GM19463 (cell line): ENCODE data around the gene VWA5A.

ENCODE experiments used
- ATAC-seq: cut with Tn5 transposase; IDR thresholded peaks from one replicate; pipeline ENCODE4 v1.9.1; 2021; ENCODE audit warnings: mild to moderate bottlenecking, moderate library complexity; ENCODE audit not compliant: unreplicated experiment

VWA5A gene

GRCh38 chr11:124114942-124115781, at the start of gene VWA5A:
Gene VWA5A, plus strand, starts transcription at chr11:124115450. Its CDS starts 2,062 bp downstream, at chr11:124117512.
- ATAC-seq: peak; percentile 100

- no peak for ATAC-seq
Measured at GRCh38 chr11:124068601-124069110, 46.6 kb upstream of the VWA5A start.

GRCh38 chr11:124069429-124070401, 45.5 kb upstream of the VWA5A start:
- ATAC-seq: peak; percentile 77

GRCh38 chr11:124070915-124071622, 44.2 kb upstream of the VWA5A start:
- ATAC-seq: peak; percentile 71

- ATAC-seq: no peak
Measured at GRCh38 chr11:124071623-124071948, 43.7 kb upstream of the VWA5A start.

- ATAC-seq: no peak
Measured at GRCh38 chr11:124072147-124072546, 43.1 kb upstream of the VWA5A start.

- ATAC-seq: no peak
Measured at GRCh38 chr11:124074554-124074953, 40.7 kb upstream of the VWA5A start.

- ATAC-seq: no peak
Measured at GRCh38 chr11:124075492-124075840, 39.8 kb upstream of the VWA5A start.

- ATAC-seq: peak; percentile 60
Measured at GRCh38 chr11:124075841-124076651, 39.2 kb upstream of the VWA5A start.

- no peak for ATAC-seq
Measured at GRCh38 chr11:124077266-124077665, 38.0 kb upstream of the VWA5A start.

- no peak for ATAC-seq
Measured at GRCh38 chr11:124078591-124078990, 36.7 kb upstream of the VWA5A start.

GRCh38 chr11:124079631-124080326, 35.5 kb upstream of the VWA5A start:
- ATAC-seq: no peak

- ATAC-seq: no peak
Measured at GRCh38 chr11:124080327-124081001, 34.8 kb upstream of the VWA5A start.

GRCh38 chr11:124081483-124081882, 33.8 kb upstream of the VWA5A start:
- ATAC-seq: no peak

GRCh38 chr11:124082371-124082770, 32.9 kb upstream of the VWA5A start:
- no peak for ATAC-seq

GRCh38 chr11:124085583-124085982, 29.7 kb upstream of the VWA5A start:
- ATAC-seq: no peak

- ATAC-seq: no peak
Measured at GRCh38 chr11:124085997-124086846, 29.0 kb upstream of the VWA5A start.

GRCh38 chr11:124090996-124091395, 24.3 kb upstream of the VWA5A start:
- no peak for ATAC-seq
